GM19455 (cell line): Measurements from ENCODE around the gene UGT1A8.
"Not testable (repeated sequence)": the region's sequence is repeated elsewhere in the genome, so short reads cannot be mapped to it uniquely, and the experiment has no call there.

Experiments
- ATAC-seq: cut with Tn5 transposase; IDR thresholded peaks from one replicate; pipeline ENCODE4 v1.9.1; 2021; ENCODE audit not compliant: unreplicated experiment

The UGT1A8 gene

DNA sequence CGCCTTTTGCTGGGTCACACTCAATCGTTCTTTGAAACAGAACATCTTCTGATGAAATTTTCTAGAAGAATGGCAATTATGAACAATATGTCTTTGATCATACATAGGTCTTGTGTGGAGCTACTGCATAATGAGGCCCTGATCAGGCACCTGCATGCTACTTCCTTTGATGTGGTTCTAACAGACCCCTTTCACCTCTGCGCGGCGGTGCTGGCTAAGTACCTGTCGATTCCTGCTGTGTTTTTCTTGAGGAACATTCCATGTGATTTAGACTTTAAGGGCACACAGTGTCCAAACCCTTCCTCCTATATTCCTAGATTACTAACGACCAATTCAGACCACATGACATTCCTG lies 95.8 kb downstream of the UGT1A8 start:
- ATAC-seq, result no peak

DNA sequence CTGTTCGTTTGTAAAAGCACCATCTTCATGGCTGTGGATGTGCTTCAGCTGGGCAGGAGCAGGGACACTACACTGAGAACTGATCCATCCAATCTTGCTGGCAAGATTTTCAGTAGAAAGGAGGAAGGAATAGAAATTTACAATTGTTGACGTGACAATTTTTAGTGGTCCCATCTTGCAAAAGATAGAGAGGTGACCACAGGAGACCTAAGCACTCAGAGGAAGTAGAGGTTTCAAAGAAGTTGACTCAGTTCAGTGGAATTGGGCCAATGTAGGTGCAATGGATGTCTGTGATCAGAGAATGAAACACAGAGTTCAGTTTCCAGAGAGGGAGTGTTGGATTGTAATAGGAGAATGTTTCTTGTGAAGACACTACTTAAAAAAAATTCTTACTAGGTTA lies 96.7 kb downstream of the UGT1A8 start:
- ATAC-seq, result no peak

DNA sequence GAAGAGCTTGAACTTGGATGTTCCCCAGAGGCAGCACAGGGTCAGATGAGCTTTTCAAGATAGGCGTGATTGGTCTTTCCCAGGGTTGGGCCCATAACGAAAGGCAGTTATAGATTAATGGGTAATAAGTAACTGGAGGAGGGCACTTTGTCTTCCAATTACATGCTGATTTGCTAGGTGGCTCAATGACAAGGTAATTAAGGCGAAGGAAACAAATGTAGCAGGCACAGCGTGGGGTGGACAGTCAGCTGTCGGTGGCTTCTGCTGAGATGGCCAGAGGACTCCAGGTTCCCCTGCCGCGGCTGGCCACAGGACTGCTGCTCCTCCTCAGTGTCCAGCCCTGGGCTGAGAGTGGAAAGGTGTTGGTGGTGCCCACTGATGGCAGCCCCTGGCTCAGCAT lies 101.1 kb downstream of the UGT1A8 start, which contains the start of gene UGT1A4:
UGT1A4 (plus strand) TSS at position 185 of the 400 bp plus-strand sequence; CDS start at position 270, 85 bp downstream.
- no peak for ATAC-seq

DNA sequence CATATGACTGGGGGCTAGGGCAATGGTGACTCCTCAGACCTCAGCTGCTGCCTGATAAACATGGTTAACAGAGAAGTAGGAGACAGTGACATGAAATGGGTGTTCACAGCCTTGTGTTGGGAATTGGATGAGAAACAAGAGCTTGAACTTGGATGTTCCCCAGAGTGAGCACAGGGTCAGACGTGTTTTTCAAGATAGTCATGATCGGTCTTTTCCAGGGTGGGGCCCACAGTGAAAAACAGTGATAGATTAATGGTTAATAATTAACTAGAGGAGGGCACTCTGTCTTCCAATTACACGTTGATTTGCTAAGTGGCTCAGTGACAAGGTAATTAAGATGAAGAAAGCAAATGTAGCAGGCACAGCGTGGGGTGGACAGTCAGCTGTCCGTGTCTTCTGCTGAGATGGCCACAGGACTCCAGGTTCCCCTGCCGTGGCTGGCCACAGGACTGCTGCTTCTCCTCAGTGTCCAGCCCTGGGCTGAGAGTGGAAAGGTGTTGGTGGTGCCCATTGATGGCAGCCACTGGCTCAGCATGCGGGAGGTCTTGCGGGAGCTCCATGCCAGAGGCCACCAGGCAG lies 111.4 kb downstream of the UGT1A8 start, which contains the start of gene UGT1A3:
UGT1A3 (plus strand) TSS at position 320 of the 579 bp plus-strand sequence; CDS start at position 405, 85 bp downstream.
- no peak for ATAC-seq

DNA sequence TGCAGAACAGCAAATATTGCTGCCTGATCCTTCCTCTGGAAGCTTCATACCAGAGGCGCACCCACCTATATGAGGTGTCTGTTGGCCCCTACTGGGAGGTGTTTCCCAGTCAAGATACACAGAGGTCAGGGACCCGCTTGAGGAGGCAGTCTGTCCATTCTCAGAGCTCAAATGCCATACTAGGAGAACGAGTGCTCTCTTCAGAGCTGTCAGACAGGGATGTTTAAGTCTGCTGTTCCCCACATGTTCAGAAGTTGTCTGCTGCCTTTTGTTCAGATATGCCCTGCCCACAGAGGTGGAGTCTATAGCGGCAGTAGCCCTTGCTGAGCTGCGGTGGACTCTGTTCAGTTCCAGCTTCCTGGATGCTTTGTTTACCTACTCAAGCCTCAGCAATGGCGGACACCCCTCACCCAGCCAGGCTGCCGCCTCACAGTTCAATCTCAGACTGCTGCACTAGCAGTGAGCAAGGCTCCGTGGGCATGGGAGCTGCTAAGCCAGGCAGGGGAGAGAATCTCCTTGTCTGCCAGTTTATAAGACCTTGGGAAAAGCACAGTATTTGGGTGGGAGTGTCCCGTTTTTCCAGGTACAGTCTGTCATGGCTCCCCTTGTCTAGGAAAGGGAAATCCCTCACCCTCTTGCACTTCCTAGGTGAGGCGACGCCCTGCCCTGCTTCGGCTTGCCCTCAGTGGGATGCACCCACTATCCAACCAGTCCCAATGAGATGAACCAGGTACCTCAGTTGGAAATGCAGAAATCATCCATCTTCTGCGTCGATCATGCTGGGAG lies 119.6 kb downstream of the UGT1A8 start:
- not testable (repeated sequence) for ATAC-seq

DNA sequence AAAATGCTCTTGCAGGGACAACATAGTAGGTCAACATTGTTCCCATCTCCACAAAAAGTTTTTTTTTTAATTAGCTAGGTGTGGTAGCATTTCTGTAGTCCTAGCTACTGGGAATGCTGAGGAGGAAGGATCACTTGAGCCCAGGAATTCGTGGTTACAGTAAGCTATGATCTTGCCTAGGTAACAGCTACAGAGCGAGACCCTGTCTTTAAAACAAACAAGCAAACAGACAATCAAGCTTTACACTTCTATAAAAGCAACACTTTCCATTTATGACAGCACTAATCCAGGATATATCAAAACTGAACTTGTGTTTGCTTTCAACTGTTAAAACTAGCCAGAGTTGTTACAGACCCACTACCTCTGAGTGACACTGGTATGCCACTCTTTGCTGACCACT lies 123.4 kb downstream of the UGT1A8 start:
- ATAC-seq, result no peak

DNA sequence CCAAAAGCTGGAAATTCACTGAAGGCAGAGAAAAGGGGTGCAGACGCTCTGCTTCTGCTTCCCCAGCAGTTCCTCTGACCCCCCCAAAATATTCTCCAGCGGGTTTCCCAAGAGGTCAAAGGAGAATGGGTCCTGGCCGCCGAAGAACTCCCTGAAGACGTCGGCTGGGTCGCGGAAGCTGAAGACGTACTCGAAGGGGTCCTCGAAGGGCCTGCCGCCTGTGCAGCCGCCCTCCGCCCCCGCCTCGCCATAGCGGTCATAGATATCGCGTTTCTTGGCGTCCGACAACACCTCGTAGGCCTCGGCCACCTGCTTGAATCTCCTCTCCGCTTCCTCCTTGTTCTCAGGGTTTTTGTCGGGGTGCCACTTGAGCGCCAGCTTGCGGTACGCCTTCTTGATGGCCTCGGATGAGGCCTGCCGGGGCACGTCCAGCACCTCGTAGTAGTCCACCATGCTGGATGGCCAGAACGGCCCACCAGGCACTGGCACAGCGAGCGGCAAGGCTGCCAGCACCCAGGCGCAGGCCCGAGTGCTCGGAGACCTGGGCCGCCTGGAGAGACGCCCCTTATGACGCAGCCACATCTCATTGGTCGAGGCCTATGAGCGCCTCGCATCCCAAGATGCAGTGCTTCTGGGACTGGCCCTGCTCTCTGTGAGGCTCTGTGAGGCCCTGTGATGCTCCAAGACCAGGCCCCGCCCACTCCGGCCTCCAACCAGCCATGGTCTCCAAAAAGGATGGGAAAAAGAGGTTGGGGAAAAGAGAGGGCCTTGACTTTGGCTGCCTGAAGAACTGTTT lies 126.2 kb downstream of the UGT1A8 start:
- no peak for ATAC-seq

DNA sequence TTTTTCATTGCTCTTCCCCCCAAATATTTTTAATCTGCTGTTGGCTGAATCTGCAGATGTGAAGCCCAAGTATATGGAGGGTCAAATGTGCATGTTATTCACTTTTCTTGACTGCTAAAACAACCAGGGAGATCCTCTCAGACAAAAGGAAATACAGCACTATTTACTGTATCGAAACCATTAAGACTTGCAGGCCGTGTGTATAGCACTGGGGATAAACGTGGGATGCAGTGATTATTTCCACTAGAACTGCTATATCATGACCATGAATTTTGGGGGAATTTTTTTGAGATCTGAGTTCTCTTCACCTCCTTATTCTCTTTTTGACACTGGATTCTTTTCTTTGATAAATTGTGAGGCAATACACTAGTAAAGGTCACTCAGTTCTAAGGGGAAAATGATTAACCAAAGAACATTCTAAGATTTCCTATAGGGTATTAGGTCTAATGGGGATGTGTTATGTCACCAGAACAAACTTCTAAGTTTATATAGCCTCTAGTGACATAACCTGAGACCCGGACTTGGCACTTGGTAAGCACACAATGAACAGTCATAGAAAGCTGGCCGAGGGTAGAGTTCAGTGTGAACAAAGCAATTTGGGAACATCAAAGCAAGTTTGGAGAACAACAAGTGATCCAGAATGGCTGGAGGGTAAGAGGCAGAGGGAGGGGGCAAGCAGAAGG lies 127.8 kb downstream of the UGT1A8 start:
- no peak for ATAC-seq

DNA sequence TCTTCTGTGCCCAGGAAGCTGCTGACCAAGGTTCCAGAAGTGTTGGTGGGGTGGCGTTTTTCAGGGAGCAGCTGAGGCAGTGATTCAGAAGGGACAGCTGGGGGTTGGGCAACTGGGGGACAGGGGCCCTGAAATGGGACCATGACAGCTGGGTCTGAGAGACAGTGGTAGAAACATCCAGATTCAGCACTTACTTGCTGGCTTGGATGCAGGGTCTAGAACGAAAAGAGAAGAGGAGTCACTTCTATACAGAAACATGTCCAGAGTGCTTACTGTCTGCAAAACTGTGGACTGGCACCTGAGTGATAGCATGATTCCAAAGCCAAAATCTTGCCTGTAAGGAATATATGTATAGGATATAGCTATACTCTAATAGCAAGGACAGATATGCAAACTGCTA lies 128.4 kb downstream of the UGT1A8 start:
- not testable (repeated sequence) for ATAC-seq

DNA sequence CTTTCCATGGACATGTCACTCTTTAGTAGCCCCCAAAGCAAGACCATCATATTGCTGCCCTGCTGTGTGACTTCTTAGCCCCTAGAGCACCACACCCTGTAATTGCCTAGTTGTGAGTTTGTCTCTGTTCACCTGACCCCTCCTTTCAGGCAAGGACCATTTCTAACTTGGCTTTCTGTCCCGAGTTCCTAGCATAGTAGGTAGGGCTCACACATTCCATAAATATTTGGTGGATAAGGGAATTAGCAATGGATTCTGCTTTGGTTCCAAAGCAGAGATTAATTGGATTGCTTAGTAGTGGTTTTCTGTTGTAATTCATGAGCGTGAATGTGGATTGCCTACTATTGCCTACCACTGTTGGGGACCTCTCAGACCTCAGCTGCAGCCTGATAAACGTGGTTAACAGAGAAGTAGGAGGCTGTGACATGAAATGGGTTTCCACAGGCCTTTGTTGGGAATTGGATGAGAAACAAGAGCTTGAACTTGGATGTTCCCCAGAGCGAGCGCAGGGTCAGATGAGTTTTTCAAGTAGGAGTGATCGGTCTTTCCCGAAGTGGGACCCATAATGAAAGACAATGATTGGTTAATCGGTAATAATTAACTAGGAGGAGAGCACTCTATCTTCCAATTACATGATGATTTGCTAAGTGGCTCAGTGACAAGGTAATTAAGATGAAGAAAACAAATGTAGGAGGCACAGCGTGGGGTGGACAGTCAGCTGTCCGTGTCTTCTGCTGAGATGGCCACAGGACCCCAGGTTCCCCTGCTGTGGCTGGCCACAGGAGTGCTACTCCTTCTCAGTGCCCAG lies 129.2 kb downstream of the UGT1A8 start:
- no peak for ATAC-seq

DNA sequence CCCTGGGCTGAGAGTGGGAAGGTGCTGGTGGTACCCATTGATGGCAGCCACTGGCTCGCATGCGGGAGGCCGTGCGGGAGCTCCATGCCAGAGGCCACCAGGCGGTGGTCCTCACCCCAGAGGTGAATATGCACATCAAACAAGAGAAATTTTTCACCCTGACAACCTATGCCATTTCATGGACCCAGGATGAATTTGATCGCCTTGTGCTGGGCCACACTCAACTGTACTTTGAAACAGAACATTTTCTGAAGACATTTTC lies 129.8 kb downstream of the UGT1A8 start:
- ATAC-seq, result no peak

DNA sequence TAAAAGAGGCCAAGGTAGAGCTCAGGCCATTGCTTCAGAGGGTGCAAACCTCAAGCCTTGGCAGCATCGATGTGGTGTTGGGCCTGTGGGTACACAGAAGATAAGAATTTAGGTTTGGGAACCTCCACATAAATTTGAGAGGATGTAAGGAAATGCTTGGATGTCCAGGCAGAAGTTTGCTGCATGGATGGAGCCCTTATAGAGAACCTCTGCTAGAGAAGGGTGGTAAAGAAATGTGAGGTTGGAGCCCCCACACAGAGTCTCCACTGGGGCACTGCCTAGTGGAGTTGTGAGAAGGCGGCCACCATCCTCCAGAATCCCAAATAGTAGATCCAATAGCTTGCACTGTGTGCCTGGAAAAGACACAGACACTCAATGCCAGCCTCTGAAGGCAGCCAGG lies 133.3 kb downstream of the UGT1A8 start:
- ATAC-seq, result not testable (repeated sequence)

DNA sequence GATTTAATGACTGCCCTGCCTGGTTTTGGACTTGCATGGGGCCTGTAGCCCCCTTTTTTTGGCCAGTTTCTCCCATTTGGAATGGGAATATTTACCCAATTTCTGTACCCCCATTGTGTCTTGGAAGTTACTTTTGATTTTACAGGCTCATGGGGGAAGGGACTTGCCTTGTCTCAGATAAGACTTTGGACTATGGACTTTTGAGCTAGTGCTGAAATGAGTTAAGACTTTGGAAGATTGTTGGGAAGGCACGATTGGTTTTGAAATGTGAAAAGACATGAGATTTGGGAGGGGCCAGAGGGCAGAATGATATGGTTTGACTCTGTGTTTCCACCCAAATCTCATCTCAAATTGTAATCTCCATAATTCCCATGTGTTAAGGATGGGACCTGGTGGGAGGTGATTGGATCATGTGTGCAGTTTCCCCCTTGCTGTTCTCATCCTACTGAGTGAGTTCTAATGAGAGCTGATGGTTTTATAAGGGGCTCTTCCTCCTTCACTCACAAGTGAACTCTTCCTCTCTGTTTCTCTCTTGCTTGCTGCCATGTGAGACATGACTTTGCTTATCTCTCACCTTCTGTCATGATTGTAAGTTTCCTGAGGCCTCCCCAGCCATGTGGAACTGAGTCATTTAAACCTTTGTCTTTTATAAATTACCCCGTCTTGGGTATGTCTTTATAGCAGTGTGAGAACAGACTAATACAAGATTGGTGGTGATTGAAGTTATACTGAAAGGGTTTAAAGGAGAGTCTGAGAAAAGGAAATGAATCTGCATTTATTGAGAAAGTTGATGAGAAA lies 134.0 kb downstream of the UGT1A8 start:
- ATAC-seq, result not testable (repeated sequence)

DNA sequence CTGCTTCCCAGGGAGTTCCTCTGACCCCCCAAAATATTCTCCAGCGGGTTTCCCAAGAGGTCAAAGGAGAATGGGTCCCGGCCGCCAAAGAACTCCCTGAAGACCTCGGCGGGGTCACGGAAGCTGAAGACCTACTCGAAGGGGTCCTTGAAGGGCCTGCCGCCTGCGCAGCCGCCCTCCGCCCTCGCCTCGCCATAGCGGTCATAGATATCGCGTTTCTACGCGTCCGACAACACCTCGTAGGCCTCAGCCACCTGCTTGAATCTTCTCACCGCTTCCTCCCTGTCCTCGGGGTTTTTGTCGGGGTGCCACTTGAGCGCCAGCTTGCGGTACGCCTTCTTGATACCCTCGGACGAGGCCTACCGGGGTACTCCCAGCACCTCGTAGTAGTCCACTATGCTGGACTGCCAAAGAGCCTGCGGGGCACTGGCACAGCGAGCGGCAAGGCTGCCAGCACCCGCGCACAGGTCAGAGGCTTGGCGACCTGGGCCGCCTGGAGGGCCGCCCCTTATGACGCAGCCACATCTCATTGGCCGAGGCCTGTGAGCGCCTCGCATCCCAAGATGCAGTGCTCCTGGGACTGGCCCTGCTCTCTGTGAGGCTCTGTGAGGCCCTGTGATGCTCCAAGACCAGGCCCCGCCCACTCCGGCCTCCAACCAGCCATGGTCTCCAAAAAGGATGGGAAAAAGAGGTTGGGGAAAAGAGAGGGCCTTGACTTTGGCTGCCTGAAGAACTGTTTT lies 137.6 kb downstream of the UGT1A8 start:
- ATAC-seq, result no peak

DNA sequence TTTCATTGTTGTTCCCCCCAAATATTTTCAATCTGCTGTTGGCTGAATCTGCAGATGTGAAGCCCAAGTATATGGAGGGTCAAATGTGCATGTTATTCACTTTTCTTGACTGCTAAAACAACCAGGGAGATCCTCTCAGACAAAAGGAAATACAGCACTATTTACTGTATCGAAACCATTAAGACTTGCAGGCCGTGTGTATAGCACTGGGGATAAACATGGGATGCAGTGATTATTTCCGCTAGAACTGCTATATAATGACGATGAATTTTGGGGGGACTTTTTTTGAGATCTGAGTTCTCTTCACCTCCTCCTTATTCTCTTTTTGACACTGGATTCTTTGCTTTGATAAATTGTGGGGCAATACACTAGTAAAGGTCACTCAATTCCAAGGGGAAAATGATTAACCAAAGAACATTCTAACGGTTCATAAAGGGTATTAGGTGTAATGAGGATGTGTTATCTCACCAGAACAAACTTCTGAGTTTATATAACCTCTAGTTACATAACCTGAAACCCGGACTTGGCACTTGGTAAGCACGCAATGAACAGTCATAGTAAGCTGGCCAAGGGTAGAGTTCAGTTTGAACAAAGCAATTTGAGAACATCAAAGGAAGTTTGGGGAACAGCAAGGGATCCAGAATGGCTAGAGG lies 139.1 kb downstream of the UGT1A8 start:
- ATAC-seq, result no peak

DNA sequence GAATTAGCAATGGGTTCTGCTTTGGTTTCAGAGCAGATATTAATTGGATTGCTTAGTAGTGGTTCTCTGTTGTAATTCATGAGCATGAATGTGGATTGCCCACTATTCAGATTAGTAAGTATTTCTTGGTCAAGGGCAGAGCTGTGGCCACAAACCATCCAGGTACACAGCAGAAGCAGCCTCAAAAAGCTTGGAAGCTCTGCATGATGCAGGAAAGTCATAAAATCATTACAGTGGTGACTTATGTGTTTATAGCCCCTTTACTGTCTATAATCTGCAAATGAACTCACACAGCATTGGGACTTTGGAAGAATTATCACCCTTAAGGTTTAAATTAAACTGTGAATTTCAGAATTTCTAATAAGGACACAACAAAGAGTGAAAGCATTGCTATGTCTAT lies 140.7 kb downstream of the UGT1A8 start:
- no peak for ATAC-seq

DNA sequence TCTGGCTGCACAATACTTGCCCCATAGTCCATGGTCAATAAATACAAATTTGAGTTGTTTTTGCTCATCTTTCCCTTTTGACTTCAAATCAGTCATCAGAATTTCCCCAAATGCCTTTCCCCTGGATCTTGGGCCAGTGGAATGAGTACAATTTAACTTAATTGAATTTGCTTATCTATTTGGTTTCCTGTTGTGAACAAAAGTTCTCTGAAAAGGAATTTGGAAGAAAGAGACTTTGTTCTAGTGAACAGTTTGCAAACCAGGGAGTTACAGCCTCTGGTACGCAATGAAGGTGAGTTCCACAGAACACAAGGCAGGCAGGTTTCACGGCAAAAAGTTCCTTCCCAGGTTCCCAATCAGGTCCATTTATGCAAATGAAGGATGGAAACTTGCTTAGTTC lies 141.4 kb downstream of the UGT1A8 start:
- no peak for ATAC-seq

DNA sequence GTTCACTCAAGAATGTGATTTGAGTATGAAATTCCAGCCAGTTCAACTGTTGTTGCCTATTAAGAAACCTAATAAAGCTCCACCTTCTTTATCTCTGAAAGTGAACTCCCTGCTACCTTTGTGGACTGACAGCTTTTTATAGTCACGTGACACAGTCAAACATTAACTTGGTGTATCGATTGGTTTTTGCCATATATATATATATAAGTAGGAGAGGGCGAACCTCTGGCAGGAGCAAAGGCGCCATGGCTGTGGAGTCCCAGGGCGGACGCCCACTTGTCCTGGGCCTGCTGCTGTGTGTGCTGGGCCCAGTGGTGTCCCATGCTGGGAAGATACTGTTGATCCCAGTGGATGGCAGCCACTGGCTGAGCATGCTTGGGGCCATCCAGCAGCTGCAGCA lies 142.6 kb downstream of the UGT1A8 start, which contains the start of gene UGT1A1:
UGT1A1 (plus strand) TSS at position 228 of the 400 bp plus-strand sequence; CDS start at position 246, 18 bp downstream.
- ATAC-seq, result no peak
